OCI-LY1 (cell line): ENCODE data around the gene DUS2.

Source experiments
- CTCF ChIP-seq: fragments of 200-600 bp; sonication (generic), shearing (Covaris generic); IDR thresholded peaks from 2 replicates; pipeline ENCODE4 v1.5.1; 2017; ENCODE audit warnings: mild to moderate bottlenecking, antibody characterized with exemption, low read length, moderate library complexity, mixed read lengths
- EZH2 ChIP-seq: fragments of 200-600 bp; sonication (generic), shearing (Covaris generic); IDR thresholded peaks from 2 replicates; pipeline ENCODE4 v1.8.0; 2017; ENCODE audit warnings: borderline replicate concordance, mixed run types, mild to moderate bottlenecking, antibody characterized with exemption, low read length, moderate library complexity, mixed read lengths

DNA sequence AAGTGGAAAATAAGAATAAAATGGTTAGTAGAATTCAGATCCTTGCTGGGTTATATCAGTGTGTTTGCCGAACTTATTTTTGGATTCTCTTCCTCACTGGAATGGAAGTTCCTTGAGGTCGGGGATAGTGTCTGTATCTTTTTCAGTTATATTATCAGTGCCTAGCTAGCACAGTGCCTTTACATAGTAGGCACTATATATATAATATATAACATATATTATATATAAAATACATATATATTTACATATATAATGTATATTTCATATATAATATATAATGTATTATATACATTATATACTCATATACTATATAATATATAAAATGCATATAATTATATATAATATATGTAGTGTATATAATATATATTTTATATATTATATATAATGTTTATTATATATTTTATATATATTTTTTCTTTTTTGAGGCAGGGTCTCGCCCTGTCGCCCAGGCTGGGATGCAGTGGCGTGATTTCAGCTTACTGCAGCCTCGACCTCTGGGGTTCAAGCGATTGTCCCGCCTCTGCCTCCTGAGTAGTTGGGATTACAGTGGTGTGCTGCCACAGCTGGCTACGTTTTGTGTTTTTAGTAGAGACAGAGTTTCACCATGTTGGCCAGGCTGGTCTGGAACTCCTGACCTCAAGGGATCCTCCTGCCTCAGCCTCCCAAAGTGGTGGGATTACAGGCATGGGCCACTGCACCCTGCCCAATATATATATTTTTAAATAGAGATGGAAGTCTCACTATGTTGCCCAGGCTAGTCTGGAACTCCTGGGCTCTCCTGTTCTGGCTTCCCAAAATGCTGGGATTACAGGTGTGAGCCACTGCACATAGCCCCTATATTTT, 65.3 kb downstream of the DUS2 start:
- TF ChIP-seq CTCF (no peak), EZH2 (no peak)
